Spleen (tissue), 11 donors: ENCODE measurements around the gene DIP2A. TPM values are rescaled to one million over a fixed set of nuclear protein-coding genes. Genes with fewer than 3 reads are reported as not detected.

Experiments
- DNase-seq: peaks from one replicate; pipeline ENCODE4 v3.0.0-alpha.2; 2020
- H3K27ac ChIP-seq, 8 donors: fragments of 200-600 bp; sonication (generic) in 7 of 8; 1 replicate in 4 of 8; 2 replicates in 4 of 8; pipeline versions ENCODE4 v1.5.0 to v1.8.0; 2016 to 2021; ENCODE audit warnings: inconsistent platforms in 4 of 8, mild to moderate bottlenecking in 4 of 8, moderate library complexity in 1 of 8
- H3K27me3 ChIP-seq, 7 donors: fragments of 200-600 bp; sonication (generic) in 6 of 7; replicated peaks in 1 of 7; 1 replicate in 4 of 7; 2 replicates in 3 of 7; pipeline versions ENCODE4 v1.5.0 to v1.8.0; 2016 to 2021; ENCODE audit warnings: inconsistent platforms in 3 of 7, mild to moderate bottlenecking in 1 of 7
- H3K36me3 ChIP-seq, 6 donors: fragments of 200-600 bp; sonication (generic) in 5 of 6; 1 replicate in 4 of 6; 2 replicates in 2 of 6; pipeline versions ENCODE4 v1.5.0 to v1.8.0; 2016 to 2021; ENCODE audit warnings: inconsistent platforms in 2 of 6
- H3K4me1 ChIP-seq, 6 donors: fragments of 200-600 bp; sonication (generic) in 5 of 6; 1 replicate in 3 of 6; 2 replicates in 3 of 6; pipeline versions ENCODE4 v1.5.0 to v1.8.0; 2016 to 2021; ENCODE audit warnings: inconsistent platforms in 3 of 6
- H3K4me3 ChIP-seq, 8 donors: fragments of 200-600 bp; sonication (generic) in 7 of 8; 1 replicate in 4 of 8; 2 replicates in 4 of 8; pipeline versions ENCODE4 v1.5.0 to v1.8.0; 2016 to 2021; ENCODE audit warnings: inconsistent platforms in 4 of 8, mild to moderate bottlenecking in 4 of 8, moderate library complexity in 2 of 8
- H3K9me3 ChIP-seq, 8 donors: fragments of 200-600 bp; sonication (generic) in 7 of 8; 1 replicate in 4 of 8; 2 replicates in 4 of 8; pipeline versions ENCODE4 v1.5.0 to v1.8.0; 2016 to 2021; ENCODE audit warnings: inconsistent platforms in 4 of 8
- POLR2A ChIP-seq, 3 donors: fragments of 450-650 bp; IDR thresholded peaks; one replicate each; pipeline ENCODE4 v1.5.1; 2017; ENCODE audit warnings: antibody characterized with exemption in 3 of 3, mild to moderate bottlenecking in 1 of 3
- POLR2AphosphoS5 ChIP-seq, 3 donors: sonication (generic); formaldehyde crosslinking; IDR thresholded peaks; one replicate each; pipeline ENCODE4 v1.5.1; 2017; ENCODE audit warnings: antibody characterized with exemption in 3 of 3
- WGBS, 5 donors: extraction: QIAGEN DNeasy Blood & Tissue Kit in 3 of 5; methylation state at CpG; one replicate each; pipeline versions ENCODE4 v1.1.5 to v1.1.7; 2013 to 2018; 5-methylcytosine and 5-hydroxymethylcytosine counted together
- intact Hi-C: fragments of 100-400 bp; cut with DNase I; formaldehyde crosslinking; loops from one replicate; pipeline ENCODE4 v1.15.0; 2023; ENCODE audit warnings: low total_unique reads
- polyA plus RNA-seq, 3 donors: library from polyadenylated mRNA; stranded (reverse); fragments of 200-250 nt; gene quantifications; one replicate each; pipeline ENCODE4 v1.2.1, GENCODE V29; 2013
- total RNA-seq, 7 donors: library from RNA; depleted of rRNA in 3 of 7; stranded (reverse); fragments of >200 nt in 3 of 7; fragmentation: NEBNext Ultra II Directional in 4 of 7; extraction: Animal tissue kit (Norgen Biotek cat#: 25700) in 4 of 7; gene quantifications; one replicate each; pipeline versions ENCODE4 v1.1.0 to v1.2.1, GENCODE V29; 2016 to 2021
- TF ChIP-seq, protein P1 (sequence below), 11 experiments: fragments of 200-600 bp in 7 of 11; fragments of 450-650 bp in 4 of 11; sonication (generic) in 4 of 11; IDR thresholded peaks in 8 of 11; conservative IDR thresholded peaks in 3 of 11; 1 replicate in 7 of 11; 2 replicates in 4 of 11; pipeline versions ENCODE4 v1.4.0 to v1.8.0; 2016 to 2021; ENCODE audit warnings: antibody characterized with exemption in 11 of 11, inconsistent platforms in 4 of 11, mild to moderate bottlenecking in 1 of 11
- donor health status: healthy with polysubstance abuse.
- donor health status: DM: no; HTN: no; CAD: no; lungs with moderate emphysema.
- donor health status: DM: no; HTN: no; CAD: no.
- donor health status: Bipolar disorder and iron deficiency.
- donor health status: healthy.
- donor health status: DM: no; HTN: no; CAD: no.
- donor health status: DM: yes; HTN: yes; CAD: no.

Gene DIP2A
- total and polyA plus RNA-seq, 10 donors = 14.7 to 96.7 (median 64.1) TPM

DNA sequence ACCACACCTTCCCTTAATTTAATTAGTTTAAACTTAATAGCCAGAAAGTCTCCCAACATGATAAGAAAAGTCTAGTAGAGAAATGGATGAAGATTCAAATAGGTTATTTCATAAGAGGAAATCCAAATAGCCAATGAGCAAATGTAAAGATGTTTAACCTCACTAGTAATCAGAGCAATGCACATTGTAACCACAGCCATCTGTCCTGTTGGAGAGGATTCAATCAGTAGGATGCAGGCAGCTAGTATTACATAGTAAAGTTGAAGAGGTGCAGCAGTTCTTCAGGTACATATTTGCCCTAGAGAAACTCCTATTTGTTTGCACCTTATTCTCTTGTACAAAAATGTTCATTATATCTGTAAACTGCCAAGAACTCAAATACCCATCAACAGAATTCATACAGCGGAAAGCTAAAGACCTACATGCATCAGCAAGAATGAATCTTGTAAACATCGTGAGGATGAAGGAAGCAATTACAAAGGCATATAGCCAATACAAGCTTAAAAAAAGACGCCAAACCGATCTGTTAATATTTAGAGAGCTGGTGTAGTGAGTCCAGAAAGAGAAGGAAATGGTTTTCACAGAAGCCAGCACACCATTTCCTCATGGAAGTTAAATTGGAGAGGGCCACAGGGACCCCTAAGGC lies 27.9 kb downstream of the DIP2A start:
- intact Hi-C loops = no loop called here

DNA sequence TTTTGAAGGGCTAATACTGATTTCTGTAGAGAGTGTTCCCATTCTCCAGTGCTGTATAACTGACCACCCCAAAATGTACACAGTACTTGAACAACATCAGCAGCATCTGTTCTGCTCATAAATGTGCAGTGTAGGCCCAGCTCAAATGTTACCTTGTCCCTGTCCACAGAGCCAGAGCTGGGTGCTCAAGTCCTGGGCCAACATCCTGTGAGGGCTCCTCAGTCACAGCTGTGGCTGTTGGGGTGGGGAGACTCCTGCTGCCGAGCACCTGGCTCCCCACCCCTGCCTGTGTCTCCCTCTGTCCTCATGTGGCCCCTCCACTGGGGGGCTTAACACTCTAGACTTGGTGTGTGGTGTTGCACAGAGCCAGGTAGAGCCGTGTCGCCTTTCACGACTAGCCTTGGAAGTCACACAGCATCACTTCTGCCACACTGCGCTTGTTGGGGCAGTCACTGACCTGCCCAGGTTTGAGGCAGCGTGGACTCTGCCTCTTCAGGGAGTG lies 30.5 kb downstream of the DIP2A start:
- no peaks in the 10 kb centered on the region for H3K27me3 ChIP-seq
- no peak overlapping the region for H3K4me3 ChIP-seq
- no peak overlapping the region for H3K27ac ChIP-seq
- 86 to 93% (median 88%) methylated on average over 5 to 6 of the region's 6 CpGs for WGBS, 5 donors
- H3K36me3 ChIP-seq = peaks cover 0 to 95% (median 13%) of the 10 kb centered on the region in 6 donors
- TF ChIP-seq POLR2A (IDR thresholded peaks at IDR 0.05) = no peak
- TF ChIP-seq, protein P1, sequence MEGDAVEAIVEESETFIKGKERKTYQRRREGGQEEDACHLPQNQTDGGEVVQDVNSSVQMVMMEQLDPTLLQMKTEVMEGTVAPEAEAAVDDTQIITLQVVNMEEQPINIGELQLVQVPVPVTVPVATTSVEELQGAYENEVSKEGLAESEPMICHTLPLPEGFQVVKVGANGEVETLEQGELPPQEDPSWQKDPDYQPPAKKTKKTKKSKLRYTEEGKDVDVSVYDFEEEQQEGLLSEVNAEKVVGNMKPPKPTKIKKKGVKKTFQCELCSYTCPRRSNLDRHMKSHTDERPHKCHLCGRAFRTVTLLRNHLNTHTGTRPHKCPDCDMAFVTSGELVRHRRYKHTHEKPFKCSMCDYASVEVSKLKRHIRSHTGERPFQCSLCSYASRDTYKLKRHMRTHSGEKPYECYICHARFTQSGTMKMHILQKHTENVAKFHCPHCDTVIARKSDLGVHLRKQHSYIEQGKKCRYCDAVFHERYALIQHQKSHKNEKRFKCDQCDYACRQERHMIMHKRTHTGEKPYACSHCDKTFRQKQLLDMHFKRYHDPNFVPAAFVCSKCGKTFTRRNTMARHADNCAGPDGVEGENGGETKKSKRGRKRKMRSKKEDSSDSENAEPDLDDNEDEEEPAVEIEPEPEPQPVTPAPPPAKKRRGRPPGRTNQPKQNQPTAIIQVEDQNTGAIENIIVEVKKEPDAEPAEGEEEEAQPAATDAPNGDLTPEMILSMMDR (IDR thresholded peaks at IDR 0.05 in 8 of 11, conservative IDR thresholded peaks at IDR 0.05 in 3 of 11) = no peak
- no peak for TF ChIP-seq POLR2AphosphoS5 (IDR thresholded peaks at IDR 0.05)
- H3K9me3 ChIP-seq = peaks cover 0 to 10% (median 0%) of the 10 kb centered on the region in 8 donors
- H3K4me1 ChIP-seq = no peaks in the 10 kb centered on the region
- no peak for DNase-seq
- intact Hi-C loops = no loop called here

More for the DNA sequence above, 27.9 kb downstream of the DIP2A start:
- no peaks in the 10 kb centered on the region for H3K27me3 ChIP-seq
- H3K27ac ChIP-seq = no peak overlapping the region
- WGBS, 5 donors = 57 to 77% (median 65%) methylated on average over 4 of the region's 4 CpGs
- H3K4me3 ChIP-seq = no peak overlapping the region
- H3K9me3 ChIP-seq = no peaks in the 10 kb centered on the region
- peaks cover 0 to 14% (median 0%) of the 10 kb centered on the region in 6 donors for H3K4me1 ChIP-seq
- peaks cover 0 to 75% (median 13%) of the 10 kb centered on the region in 6 donors for H3K36me3 ChIP-seq
- no peak for TF ChIP-seq POLR2AphosphoS5 (IDR thresholded peaks at IDR 0.05)
- TF ChIP-seq, protein P1 (IDR thresholded peaks at IDR 0.05 in 8 of 11, conservative IDR thresholded peaks at IDR 0.05 in 3 of 11) = no peak
- TF ChIP-seq POLR2A (IDR thresholded peaks at IDR 0.05) = no peak
- DNase-seq = no peak

DNA sequence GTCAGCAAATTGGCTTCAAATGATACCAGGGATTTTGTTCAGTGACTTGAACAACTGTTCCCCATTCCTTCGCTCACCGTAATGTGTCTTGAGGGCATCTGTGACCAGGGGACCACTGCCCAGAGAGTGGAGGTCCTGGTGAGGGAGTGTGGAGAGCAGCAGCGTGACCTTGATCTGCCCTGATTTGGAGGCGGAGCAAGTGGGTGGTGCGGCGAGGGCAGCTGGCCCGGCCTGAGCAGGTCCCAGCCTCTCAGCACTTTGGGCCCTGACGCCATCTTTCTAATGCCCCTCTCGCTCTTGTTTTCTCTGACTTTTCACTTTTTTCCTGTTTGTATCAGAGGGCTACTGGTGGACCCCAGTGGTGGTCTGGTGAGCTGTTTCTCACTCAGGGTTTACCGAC lies 31.1 kb downstream of the DIP2A start:
- intact Hi-C loops = no loop called here
- H3K9me3 ChIP-seq = peaks cover 0 to 10% (median 0%) of the 10 kb centered on the region in 8 donors
- no peaks in the 10 kb centered on the region for H3K27me3 ChIP-seq
- H3K4me3 ChIP-seq = no peak overlapping the region
- TF ChIP-seq POLR2AphosphoS5 (IDR thresholded peaks at IDR 0.05) = no peak
- TF ChIP-seq, protein P1 (IDR thresholded peaks at IDR 0.05 in 8 of 11, conservative IDR thresholded peaks at IDR 0.05 in 3 of 11) = no peak
- TF ChIP-seq POLR2A (IDR thresholded peaks at IDR 0.05) = no peak
- no peak for DNase-seq
- H3K4me1 ChIP-seq = no peaks in the 10 kb centered on the region
- WGBS, 5 donors = 92 to 97% (median 94%) methylated on average over 10 of the region's 10 CpGs
- no peak overlapping the region for H3K27ac ChIP-seq
- H3K36me3 ChIP-seq = peaks cover 0 to 99% (median 16%) of the 10 kb centered on the region in 6 donors

DNA sequence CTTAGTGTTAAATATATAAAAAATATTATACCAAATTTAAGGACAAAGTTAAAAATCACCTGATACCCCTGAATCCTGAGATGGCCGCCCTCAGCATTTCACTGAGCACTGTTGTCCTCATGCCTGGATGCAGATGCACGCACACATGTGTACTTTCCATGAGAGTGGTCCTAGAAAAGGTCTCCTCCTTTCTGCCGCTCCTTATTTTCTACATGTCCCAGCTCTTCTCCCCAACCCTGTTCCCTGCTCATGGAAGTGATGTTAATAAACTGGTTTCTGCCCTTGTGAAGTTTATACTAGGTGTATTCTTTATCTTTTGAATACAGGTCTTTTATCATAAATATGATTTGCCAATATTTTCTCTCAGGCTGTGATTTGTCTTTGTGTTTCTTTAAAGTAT lies 32.9 kb downstream of the DIP2A start:
- Histone ChIP-seq H3K27me3 (no peaks in the 10 kb centered on the region), H3K4me3 (no peak overlapping the region), H3K4me1 (no peaks in the 10 kb centered on the region), H3K9me3 (peaks cover 0 to 10% (median 0%) of the 10 kb centered on the region in 8 donors), H3K27ac (no peak overlapping the region), H3K36me3 (peaks cover 0 to 99% (median 14%) of the 10 kb centered on the region in 6 donors)
- DNase-seq = no peak
- intact Hi-C loops = no loop called here
- 98 to 100% (median 99%) methylated on average over 3 of the region's 3 CpGs for WGBS, 5 donors
- TF ChIP-seq, protein P1 (IDR thresholded peaks at IDR 0.05 in 8 of 11, conservative IDR thresholded peaks at IDR 0.05 in 3 of 11) = no peak
- TF ChIP-seq POLR2A (IDR thresholded peaks at IDR 0.05) (no peak), POLR2AphosphoS5 (IDR thresholded peaks at IDR 0.05) (no peak)
